NCI-H524 treated with DMSO at 0.1 percent for 48 hours (cell line): ENCODE data around the gene ISOC2.

ENCODE experiments used
- DNase-seq: peaks from one replicate; lab custom pipeline; 2025; lab: John Stamatoyannopoulos, UW

Gene ISOC2

DNA sequence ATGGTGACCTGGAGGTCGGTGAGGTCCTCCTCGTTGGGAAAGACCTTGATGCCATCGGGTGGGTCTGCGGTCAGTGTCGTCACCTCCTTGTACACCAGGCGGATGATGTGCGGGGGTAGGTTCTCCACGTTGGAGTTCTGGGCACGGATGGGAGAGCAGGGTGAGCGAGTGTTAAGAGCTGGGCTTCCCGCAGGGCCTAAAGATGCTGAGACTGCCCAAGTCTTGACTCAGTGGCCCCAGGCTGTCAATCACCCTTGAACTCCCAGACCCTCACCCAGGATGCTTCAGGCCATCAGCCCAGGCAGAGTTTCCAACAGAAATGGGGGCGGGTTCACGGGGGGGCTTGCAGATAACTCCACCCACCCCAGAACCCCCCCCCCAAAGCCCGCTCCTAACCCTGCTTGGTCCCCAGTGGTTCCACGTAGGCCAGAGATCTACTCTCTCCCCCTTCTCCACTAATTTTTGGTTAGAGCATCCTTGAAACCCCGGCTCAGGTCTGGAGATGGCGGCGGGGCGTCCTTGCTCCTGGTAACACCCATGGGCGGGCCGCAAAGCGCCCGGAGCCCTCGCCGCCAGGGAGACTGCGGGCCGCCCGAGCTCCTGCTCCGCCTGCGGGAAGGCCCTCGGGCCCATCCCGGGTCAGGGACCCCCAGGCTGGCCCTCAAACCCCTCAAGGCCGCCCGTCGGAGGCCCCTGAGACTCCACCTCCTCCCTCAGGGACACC, 54.5 kb downstream of the ISOC2 start:
- no peak for DNase-seq

DNA sequence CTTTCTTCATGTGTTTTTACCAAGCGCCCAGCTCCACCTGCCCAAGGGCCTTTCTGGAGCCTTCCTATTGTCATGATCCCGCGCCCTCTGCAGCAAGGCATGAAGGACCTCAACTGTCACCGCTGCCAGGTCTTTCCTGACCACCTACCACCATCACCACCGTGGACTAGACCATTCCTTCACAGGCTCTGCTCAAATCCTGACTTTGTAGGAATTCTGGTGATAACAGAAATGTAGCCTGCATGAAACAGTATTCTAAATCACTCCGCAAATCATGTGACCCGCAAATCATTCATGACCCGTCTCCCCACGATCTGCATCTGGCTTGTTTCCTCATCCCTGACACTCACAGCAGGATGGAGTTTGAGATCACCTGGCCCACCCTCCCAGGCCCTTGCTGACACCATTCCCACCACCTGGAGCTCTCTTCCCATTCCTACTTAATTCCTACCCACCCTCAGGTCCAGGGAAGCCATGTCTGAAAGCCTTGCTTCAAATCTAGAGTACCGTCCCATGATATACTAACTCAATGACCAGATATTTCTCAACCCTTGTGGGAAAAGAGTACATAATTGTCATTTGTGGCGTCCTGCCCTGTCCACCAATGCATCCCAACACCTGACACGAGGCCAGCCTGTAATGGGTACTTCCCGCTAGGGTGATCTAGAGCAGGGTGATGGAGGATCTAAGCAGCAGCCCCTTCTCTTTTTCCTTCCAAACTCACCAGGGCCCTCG, 55.2 kb downstream of the ISOC2 start:
- no peak for DNase-seq

DNA sequence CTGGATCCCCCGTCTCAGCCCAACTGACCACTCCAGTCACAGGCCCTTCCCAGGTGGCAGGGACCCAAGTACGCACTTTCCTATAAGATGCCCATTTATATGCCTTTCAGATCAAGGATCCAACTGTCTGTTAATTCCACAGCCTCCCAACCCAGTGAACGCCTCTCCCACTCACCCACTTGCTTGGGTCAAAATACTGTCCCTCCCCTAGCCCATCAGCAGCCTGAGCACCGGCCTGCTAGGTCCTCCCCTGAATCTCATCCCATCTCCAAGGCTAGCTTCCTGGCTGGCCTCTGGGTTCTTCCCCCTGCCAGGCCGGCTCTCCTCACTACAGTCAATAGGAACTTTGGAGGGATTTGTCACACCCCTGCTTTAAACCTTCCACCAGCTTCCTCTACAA, 55.8 kb downstream of the ISOC2 start:
- no peak for DNase-seq
